Parathyroid adenoma (tissue), 2 donors: ENCODE measurements around the gene CRACDL.

Source experiments
- H2AFZ ChIP-seq: fragments of 300-600 bp; sonication (generic); one replicate; pipeline ENCODE4 v1.7.0; 2017; ENCODE audit warnings: antibody characterized with exemption, mild to moderate bottlenecking
- H3K27ac ChIP-seq: fragments of 300-600 bp; sonication (generic); one replicate; pipeline ENCODE4 v1.7.0; 2017
- H3K27me3 ChIP-seq: fragments of 300-600 bp; sonication (generic); one replicate; pipeline ENCODE4 v1.7.0; 2017; ENCODE audit warnings: low read length; ENCODE audit not compliant: control insufficient read depth, insufficient read depth
- H3K36me3 ChIP-seq: fragments of 300-600 bp; sonication (generic); one replicate; pipeline ENCODE4 v1.7.0; 2017; ENCODE audit warnings: low read length; ENCODE audit not compliant: control insufficient read depth, insufficient read depth
- H3K4me1 ChIP-seq: fragments of 300-600 bp; sonication (generic); one replicate; pipeline ENCODE4 v1.7.0; 2017; ENCODE audit warnings: control low read depth
- H3K4me2 ChIP-seq: fragments of 300-600 bp; sonication (generic); one replicate; pipeline ENCODE4 v1.7.0; 2017; ENCODE audit warnings: low read length
- H3K4me3 ChIP-seq: fragments of 300-600 bp; sonication (generic); one replicate; pipeline ENCODE4 v1.7.0; 2017; ENCODE audit warnings: low read depth, low read length
- H3K79me2 ChIP-seq: fragments of 300-600 bp; sonication (generic); one replicate; pipeline ENCODE4 v1.7.0; 2017; ENCODE audit warnings: control low read depth
- H3K9ac ChIP-seq: fragments of 300-600 bp; sonication (generic); one replicate; pipeline ENCODE4 v1.7.0; 2017; ENCODE audit warnings: mild to moderate bottlenecking
- H3K9me3 ChIP-seq: fragments of 300-600 bp; sonication (generic); one replicate; pipeline ENCODE4 v1.7.0; 2017; ENCODE audit warnings: low read length; ENCODE audit not compliant: control insufficient read depth
- TF ChIP-seq, protein P1 (sequence below): fragments of 300-600 bp; sonication (generic); IDR thresholded peaks from one replicate; pipeline ENCODE4 v1.7.0; 2017; ENCODE audit warnings: antibody characterized with exemption, mild to moderate bottlenecking
- donor health status: primary hyperparathyroidism.

Gene CRACDL

DNA sequence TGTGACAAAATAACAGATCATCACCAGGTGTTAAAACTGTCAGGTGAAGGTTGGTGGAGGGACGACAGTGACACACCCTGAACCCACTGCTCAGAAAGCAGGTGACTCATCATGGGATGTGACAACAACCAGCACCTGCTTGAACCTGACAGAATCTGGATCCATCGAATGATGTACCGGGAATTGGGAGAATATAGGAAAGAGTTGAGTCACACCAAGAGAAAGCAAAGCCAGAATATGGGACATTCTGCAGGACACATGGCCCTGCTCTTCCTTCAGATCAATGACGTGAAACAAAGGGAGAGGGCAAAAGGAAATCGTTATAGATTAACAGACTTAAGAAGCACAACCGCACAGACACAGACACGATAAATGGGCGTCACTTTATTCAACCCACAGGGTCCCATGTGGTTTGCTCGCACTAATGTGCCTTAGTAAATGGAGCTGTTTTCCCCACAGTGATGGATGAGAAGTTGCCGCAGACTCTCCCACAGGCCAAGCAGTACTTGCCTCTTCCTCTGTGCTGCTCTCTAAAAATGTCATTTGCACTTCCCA lies 100.1 kb downstream of the CRACDL start:
- H3K4me1 ChIP-seq = peaks cover 16% of the 10 kb centered on the region
- no peak overlapping the region for H3K27ac ChIP-seq
- H2AFZ ChIP-seq = no peak overlapping the region
- H3K4me3 ChIP-seq = no peak overlapping the region
- H3K36me3 ChIP-seq = no peaks in the 10 kb centered on the region
- TF ChIP-seq, protein P1, sequence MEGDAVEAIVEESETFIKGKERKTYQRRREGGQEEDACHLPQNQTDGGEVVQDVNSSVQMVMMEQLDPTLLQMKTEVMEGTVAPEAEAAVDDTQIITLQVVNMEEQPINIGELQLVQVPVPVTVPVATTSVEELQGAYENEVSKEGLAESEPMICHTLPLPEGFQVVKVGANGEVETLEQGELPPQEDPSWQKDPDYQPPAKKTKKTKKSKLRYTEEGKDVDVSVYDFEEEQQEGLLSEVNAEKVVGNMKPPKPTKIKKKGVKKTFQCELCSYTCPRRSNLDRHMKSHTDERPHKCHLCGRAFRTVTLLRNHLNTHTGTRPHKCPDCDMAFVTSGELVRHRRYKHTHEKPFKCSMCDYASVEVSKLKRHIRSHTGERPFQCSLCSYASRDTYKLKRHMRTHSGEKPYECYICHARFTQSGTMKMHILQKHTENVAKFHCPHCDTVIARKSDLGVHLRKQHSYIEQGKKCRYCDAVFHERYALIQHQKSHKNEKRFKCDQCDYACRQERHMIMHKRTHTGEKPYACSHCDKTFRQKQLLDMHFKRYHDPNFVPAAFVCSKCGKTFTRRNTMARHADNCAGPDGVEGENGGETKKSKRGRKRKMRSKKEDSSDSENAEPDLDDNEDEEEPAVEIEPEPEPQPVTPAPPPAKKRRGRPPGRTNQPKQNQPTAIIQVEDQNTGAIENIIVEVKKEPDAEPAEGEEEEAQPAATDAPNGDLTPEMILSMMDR = no peak
- no peaks in the 10 kb centered on the region for H3K9me3 ChIP-seq
- H3K79me2 ChIP-seq = peaks cover 3% of the 10 kb centered on the region
- no peak overlapping the region for H3K4me2 ChIP-seq
- no peak overlapping the region for H3K9ac ChIP-seq
- no peaks in the 10 kb centered on the region for H3K27me3 ChIP-seq

DNA sequence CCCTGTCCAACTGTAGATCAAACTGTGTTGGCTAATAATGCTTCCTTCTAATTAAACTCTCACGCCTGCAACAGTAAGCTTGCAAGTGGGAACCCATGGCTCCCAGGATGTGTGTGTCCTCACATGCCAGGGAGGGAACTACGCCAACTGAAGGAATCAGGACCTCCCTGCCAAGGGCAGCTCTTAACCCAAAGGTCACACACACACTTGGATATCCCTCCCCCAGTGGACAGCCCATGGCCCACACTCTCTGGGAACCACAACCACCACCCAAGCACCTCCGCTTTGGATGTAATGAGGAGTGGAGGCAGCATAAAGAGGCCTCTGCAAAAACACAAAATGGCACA lies 102.1 kb downstream of the CRACDL start:
- Histone ChIP-seq H3K9ac (no peak overlapping the region), H3K27ac (peak overlapping the region; percentile 75), H3K79me2 (peaks cover 3% of the 10 kb centered on the region), H3K4me2 (no peak overlapping the region), H3K4me1 (peaks cover 20% of the 10 kb centered on the region), H3K9me3 (no peaks in the 10 kb centered on the region), H2AFZ (peak overlapping the region; percentile 72), H3K4me3 (no peak overlapping the region), H3K36me3 (no peaks in the 10 kb centered on the region), H3K27me3 (no peaks in the 10 kb centered on the region)
- TF ChIP-seq, protein P1 = no peak

DNA sequence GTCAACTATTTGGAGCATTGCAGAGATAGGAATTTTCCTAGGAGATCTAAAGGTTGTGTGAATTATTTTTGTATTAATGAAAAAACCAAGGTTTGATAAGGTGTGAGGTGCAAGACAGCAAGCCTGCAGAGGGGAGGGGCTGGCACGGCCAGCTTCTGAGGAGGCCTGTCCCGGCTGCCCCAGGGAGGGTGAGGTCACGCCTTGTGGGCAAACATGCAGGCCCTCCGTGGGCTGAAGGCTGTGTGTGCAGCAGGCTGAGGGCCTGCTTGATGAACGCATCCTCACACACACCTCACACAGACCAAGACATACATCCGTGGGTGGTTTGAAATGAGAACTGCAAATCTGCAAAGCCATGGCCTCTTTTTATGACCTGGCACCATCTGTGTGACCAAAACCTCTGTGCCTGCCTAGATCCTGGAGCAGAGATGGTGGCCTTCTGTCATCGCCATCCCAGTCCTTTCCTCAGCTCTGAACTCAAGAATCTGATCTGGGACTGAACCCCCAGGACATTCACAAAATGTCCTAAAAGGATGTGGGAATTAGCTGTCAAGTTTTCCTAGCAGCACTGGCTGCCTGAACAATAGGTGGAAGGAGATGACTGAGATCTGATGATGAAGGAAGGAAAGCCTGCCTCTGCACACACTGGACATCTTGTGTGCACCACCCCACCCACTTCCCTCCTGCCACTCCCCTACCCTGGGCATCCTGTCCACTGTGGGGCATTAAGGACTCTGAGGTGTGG lies 102.7 kb downstream of the CRACDL start:
- Histone ChIP-seq H2AFZ (peak overlapping the region; percentile 72), H3K4me2 (no peak overlapping the region), H3K9ac (no peak overlapping the region), H3K9me3 (no peaks in the 10 kb centered on the region), H3K27ac (peak overlapping the region; percentile 75), H3K4me3 (no peak overlapping the region), H3K79me2 (peaks cover 3% of the 10 kb centered on the region), H3K4me1 (peaks cover 20% of the 10 kb centered on the region), H3K27me3 (no peaks in the 10 kb centered on the region), H3K36me3 (no peaks in the 10 kb centered on the region)
- TF ChIP-seq, protein P1 = no peak

DNA sequence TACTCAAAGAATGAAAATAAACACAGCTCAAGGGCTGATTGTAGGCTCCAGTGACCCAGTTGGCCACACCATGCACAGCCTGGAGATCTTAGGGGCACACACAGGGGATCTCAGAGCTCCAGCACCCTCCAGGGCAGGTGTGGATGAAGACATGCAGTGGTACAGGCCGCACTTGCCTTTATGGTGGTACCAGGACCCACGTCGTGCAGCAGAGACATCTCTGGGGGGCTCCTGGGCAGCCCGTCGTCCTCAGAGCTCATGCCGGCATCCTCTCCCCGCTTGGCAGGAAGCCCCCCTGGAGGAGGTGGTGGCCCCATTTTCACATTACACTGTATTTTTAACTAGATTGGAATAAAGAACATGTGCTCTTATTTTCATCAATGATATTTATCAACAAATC lies 103.9 kb downstream of the CRACDL start:
- Histone ChIP-seq H2AFZ (no peak overlapping the region), H3K4me3 (no peak overlapping the region), H3K4me1 (peaks cover 20% of the 10 kb centered on the region), H3K27me3 (no peaks in the 10 kb centered on the region), H3K4me2 (no peak overlapping the region), H3K9me3 (no peaks in the 10 kb centered on the region), H3K9ac (no peak overlapping the region), H3K27ac (peak overlapping the region; percentile 75), H3K36me3 (no peaks in the 10 kb centered on the region), H3K79me2 (peaks cover 3% of the 10 kb centered on the region)
- TF ChIP-seq, protein P1 = no peak
